Adipocyte (in vitro differentiated cells): ENCODE data around the gene WDR45B.

Experiments used
- DNase-seq: peaks from one replicate; pipeline ENCODE4 v3.0.0-alpha.2; 2015; ENCODE audit warnings: low read depth
- H3K27me3 ChIP-seq: replicated peaks from 2 replicates; pipeline ENCODE4 v1.7.0; 2013; ENCODE audit warnings: mild to moderate bottlenecking, low read length, moderate library complexity; ENCODE audit not compliant: control insufficient read depth, insufficient read depth
- H3K36me3 ChIP-seq: 2 replicates; pipeline ENCODE4 v1.7.0; 2013; ENCODE audit warnings: low read length, mild to moderate bottlenecking, moderate library complexity; ENCODE audit not compliant: control insufficient read depth, insufficient read depth, severe bottlenecking
- H3K4me1 ChIP-seq: 2 replicates; pipeline ENCODE4 v1.7.0; 2013; ENCODE audit warnings: mild to moderate bottlenecking, low read length, moderate library complexity; ENCODE audit not compliant: control insufficient read depth, insufficient read depth
- H3K4me3 ChIP-seq: 2 replicates; pipeline ENCODE4 v1.7.0; 2013; ENCODE audit warnings: mild to moderate bottlenecking, low read length, moderate library complexity
- H3K9ac ChIP-seq: 2 replicates; pipeline ENCODE4 v1.7.0; 2013; ENCODE audit warnings: mild to moderate bottlenecking, low read length, moderate library complexity
- H3K9me3 ChIP-seq: 2 replicates; pipeline ENCODE4 v1.7.0; 2013; ENCODE audit warnings: mild to moderate bottlenecking, low read length, moderate library complexity; ENCODE audit not compliant: control insufficient read depth

The WDR45B gene

GRCh38 chr17:82687375-82687861 lies 39.2 kb upstream of the WDR45B start:
- Histone ChIP-seq H3K36me3 (no peaks in the 10 kb centered on the region), H3K9me3 (no peaks in the 10 kb centered on the region), H3K4me3 (no peak overlapping the region), H3K4me1 (no peaks in the 10 kb centered on the region), H3K9ac (no peak overlapping the region), H3K27me3 (no peaks in the 10 kb centered on the region)
- DNase-seq, result no peak

GRCh38 chr17:82686366-82687324 lies 38.4 kb upstream of the WDR45B start:
- no peak for DNase-seq
- Histone ChIP-seq H3K4me1 (no peaks in the 10 kb centered on the region), H3K36me3 (no peaks in the 10 kb centered on the region)

GRCh38 chr17:82685291-82685690 lies 37.0 kb upstream of the WDR45B start:
- no peak overlapping the region for H3K9ac ChIP-seq
- H3K27me3 ChIP-seq, result no peaks in the 10 kb centered on the region
- no peak overlapping the region for H3K4me3 ChIP-seq
- DNase-seq, result no peak
- H3K36me3 ChIP-seq, result no peaks in the 10 kb centered on the region
- no peaks in the 10 kb centered on the region for H3K4me1 ChIP-seq
- H3K9me3 ChIP-seq, result peaks cover 12% of the 10 kb centered on the region

More at GRCh38 chr17:82686366-82687324, 38.4 kb upstream of the WDR45B start:
- Histone ChIP-seq H3K4me3 (no peak overlapping the region), H3K9me3 (peaks cover 5% of the 10 kb centered on the region), H3K27me3 (no peaks in the 10 kb centered on the region), H3K9ac (no peak overlapping the region)

GRCh38 chr17:82684228-82684841 lies 36.1 kb upstream of the WDR45B start:
- no peak for DNase-seq
- Histone ChIP-seq H3K27me3 (no peaks in the 10 kb centered on the region), H3K36me3 (no peaks in the 10 kb centered on the region), H3K9ac (no peak overlapping the region), H3K4me3 (no peak overlapping the region), H3K9me3 (peaks cover 12% of the 10 kb centered on the region), H3K4me1 (no peaks in the 10 kb centered on the region)

GRCh38 chr17:82683534-82683933 lies 35.3 kb upstream of the WDR45B start:
- Histone ChIP-seq H3K9ac (no peak overlapping the region), H3K9me3 (peaks cover 12% of the 10 kb centered on the region), H3K27me3 (no peaks in the 10 kb centered on the region), H3K4me3 (no peak overlapping the region), H3K36me3 (no peaks in the 10 kb centered on the region), H3K4me1 (no peaks in the 10 kb centered on the region)
- no peak for DNase-seq

- Histone ChIP-seq H3K4me3 (no peak overlapping the region), H3K27me3 (no peaks in the 10 kb centered on the region), H3K9ac (no peak overlapping the region), H3K9me3 (peaks cover 12% of the 10 kb centered on the region), H3K36me3 (no peaks in the 10 kb centered on the region), H3K4me1 (no peaks in the 10 kb centered on the region)
- no peak for DNase-seq
Measured at GRCh38 chr17:82681547-82681946, 33.3 kb upstream of the WDR45B start.

GRCh38 chr17:82679586-82680465 lies 31.6 kb upstream of the WDR45B start:
- H3K4me1 ChIP-seq, result no peaks in the 10 kb centered on the region
- no peak overlapping the region for H3K4me3 ChIP-seq
- H3K9me3 ChIP-seq, result peaks cover 12% of the 10 kb centered on the region
- no peak for DNase-seq
- H3K36me3 ChIP-seq, result no peaks in the 10 kb centered on the region
- no peaks in the 10 kb centered on the region for H3K27me3 ChIP-seq
- H3K9ac ChIP-seq, result no peak overlapping the region

GRCh38 chr17:82678265-82678891 lies 30.1 kb upstream of the WDR45B start:
- Histone ChIP-seq H3K9me3 (peaks cover 12% of the 10 kb centered on the region), H3K9ac (no peak overlapping the region), H3K27me3 (no peaks in the 10 kb centered on the region), H3K4me1 (no peaks in the 10 kb centered on the region), H3K36me3 (no peaks in the 10 kb centered on the region), H3K4me3 (no peak overlapping the region)
- DNase-seq, result no peak

GRCh38 chr17:82677353-82677925 lies 29.2 kb upstream of the WDR45B start:
- Histone ChIP-seq H3K4me1 (no peaks in the 10 kb centered on the region), H3K9me3 (peaks cover 12% of the 10 kb centered on the region), H3K9ac (no peak overlapping the region), H3K36me3 (no peaks in the 10 kb centered on the region), H3K27me3 (no peaks in the 10 kb centered on the region), H3K4me3 (no peak overlapping the region)
- no peak for DNase-seq

- no peak overlapping the region for H3K4me3 ChIP-seq
- H3K27me3 ChIP-seq, result no peaks in the 10 kb centered on the region
- no peaks in the 10 kb centered on the region for H3K9me3 ChIP-seq
- no peak for DNase-seq
- no peaks in the 10 kb centered on the region for H3K4me1 ChIP-seq
- no peak overlapping the region for H3K9ac ChIP-seq
- H3K36me3 ChIP-seq, result no peaks in the 10 kb centered on the region
Measured at GRCh38 chr17:82675476-82676245, 27.4 kb upstream of the WDR45B start.
